Naive thymus-derived CD4-positive, alpha-beta T cell (primary cell): Measurements from ENCODE around the gene TESK2. TPM values are rescaled to one million over a fixed set of nuclear protein-coding genes. Genes with fewer than 3 reads are reported as not detected.

Source experiments
- ATAC-seq: fragments of 150-1000 bp; cut with Tn5 transposase; 2 replicates; pipeline ENCODE4 v1.10.0; 2021; ENCODE audit warnings: mild to moderate bottlenecking, moderate library complexity
- CTCF ChIA-PET: fragments of 350-600 bp; sonication (Branson Sonifier 250); formaldehyde crosslinking; loops from one replicate; lab custom pipeline; 2021; ENCODE audit warnings: antibody characterized with exemption; lab: Charles Lee
- POLR2A ChIA-PET: fragments of 350-600 bp; sonication (Branson Sonifier 250); formaldehyde crosslinking; loops from one replicate; lab custom pipeline; 2021; ENCODE audit warnings: antibody characterized with exemption, inconsistent platforms; lab: Charles Lee
- DNase-seq, 9 donors: peaks; one replicate each; pipeline versions ENCODE4 v3.0.0 to v3.0.0-alpha.2; 2020 to 2022; ENCODE audit warnings: mixed read lengths in 1 of 9
- H3K27ac ChIP-seq: one replicate; pipeline ENCODE4 v1.7.0; 2013; ENCODE audit warnings: mild to moderate bottlenecking, low read depth, low read length, moderate library complexity
- H3K27me3 ChIP-seq, 2 donors: one replicate each; pipeline ENCODE4 v1.7.0; 2013; ENCODE audit warnings: low read length in 2 of 2, mild to moderate bottlenecking in 2 of 2, moderate library complexity in 2 of 2; ENCODE audit not compliant: control insufficient read depth in 2 of 2, insufficient read depth in 2 of 2
- H3K36me3 ChIP-seq, 3 experiments: 1 replicate in 2 of 3; 2 replicates in 1 of 3; pipeline ENCODE4 v1.7.0; 2013; ENCODE audit warnings: low read length in 3 of 3, mild to moderate bottlenecking in 3 of 3, moderate library complexity in 1 of 3; ENCODE audit not compliant: insufficient read depth in 3 of 3, control insufficient read depth in 2 of 3
- H3K4me1 ChIP-seq, 2 donors: one replicate each; pipeline ENCODE4 v1.7.0; 2013; ENCODE audit warnings: low read length in 2 of 2, mild to moderate bottlenecking in 2 of 2, moderate library complexity in 1 of 2; ENCODE audit not compliant: control insufficient read depth in 2 of 2, insufficient read depth in 2 of 2
- H3K4me3 ChIP-seq: 2 replicates; pipeline ENCODE4 v1.7.0; 2013; ENCODE audit warnings: mild to moderate bottlenecking, low read length
- H3K9me3 ChIP-seq, 3 experiments: 1 replicate in 2 of 3; 2 replicates in 1 of 3; pipeline ENCODE4 v1.7.0; 2013; ENCODE audit warnings: low read length in 3 of 3; ENCODE audit not compliant: control insufficient read depth in 2 of 3
- H3K27ac Mint-ChIP-seq, 9 donors: one replicate each; pipeline ENCODE4 v1.8.0; 2020 to 2022; ENCODE audit warnings: mixed read lengths in 9 of 9, mild to moderate bottlenecking in 8 of 9, moderate library complexity in 5 of 9, inconsistent platforms in 2 of 9
- H3K27me3 Mint-ChIP-seq, 5 donors: one replicate each; pipeline ENCODE4 v1.8.0; 2021 to 2022; ENCODE audit warnings: mixed read lengths in 5 of 5, mild to moderate bottlenecking in 1 of 5
- H3K36me3 Mint-ChIP-seq, 5 donors: one replicate each; pipeline ENCODE4 v1.8.0; 2020 to 2022; ENCODE audit warnings: mixed read lengths in 5 of 5, mild to moderate bottlenecking in 3 of 5, inconsistent platforms in 1 of 5
- H3K4me1 Mint-ChIP-seq, 7 donors: one replicate each; pipeline ENCODE4 v1.8.0; 2020 to 2022; ENCODE audit warnings: mixed read lengths in 7 of 7, mild to moderate bottlenecking in 3 of 7, inconsistent platforms in 1 of 7
- H3K4me3 Mint-ChIP-seq, 10 donors: one replicate each; pipeline ENCODE4 v1.8.0; 2020 to 2022; ENCODE audit warnings: mild to moderate bottlenecking in 10 of 10, mixed read lengths in 10 of 10, moderate library complexity in 6 of 10, inconsistent platforms in 2 of 10
- H3K9me3 Mint-ChIP-seq, 11 donors: one replicate each; pipeline ENCODE4 v1.8.0; 2020 to 2022; ENCODE audit warnings: mixed read lengths in 11 of 11, mild to moderate bottlenecking in 4 of 11, inconsistent platforms in 1 of 11, moderate library complexity in 1 of 11
- intact Hi-C, 2 donors: fragments of 100-400 bp; cut with micrococcal nuclease; formaldehyde crosslinking; loops; one replicate each; pipeline ENCODE4 v1.15.1; 2023
- polyA plus RNA-seq, 2 donors: library from polyadenylated mRNA; unstranded; fragments of 300-500 nt; fragmentation: Illumina TruSeq; gene quantifications; one replicate each; pipeline ENCODE4 v1.2.3, GENCODE V29; 2021
- total RNA-seq, 6 experiments: library from RNA in 5 of 6; stranded (reverse) in 5 of 6; gene quantifications; 1 replicate in 5 of 6; 2 replicates in 1 of 6; pipeline ENCODE4 v1.2.3 and lab custom pipeline; 2021 to 2026

The TESK2 gene
- total and polyA plus RNA-seq, 7 experiments from 2014 or later: 3.3 to 8.9 (median 6.4) TPM

GRCh38 chr1:45512641-45513054 is 21.7 kb upstream of the TESK2 start:
- ChIA-PET CTCF (interaction anchor here (0.6 to 4.4 kb wide), 14 partner anchors 9 to 786 kb away, joined by 3 to 96 read pairs (median 6); partner anchors contain the start of genes AKR1A1, CCDC163, MMACHC and PRDX1), POLR2A (interaction anchor here (0.6 to 4.0 kb wide), 8 partner anchors 9 to 498 kb away, joined by 3 to 20 read pairs (median 4); partner anchors contain the start of genes CCDC163, MMACHC, PRDX1 and TESK2)
- ATAC-seq (peak; percentile 89), DNase-seq (peak; percentile 23 to 58 (median 43))
- Histone ChIP-seq H3K27me3 (no peaks in the 10 kb centered on the region), H3K36me3 (peaks cover 17 to 92% (median 21%) of the 10 kb centered on the region in 3 experiments), H3K27ac (no peak overlapping the region), H3K4me3 (no peak overlapping the region), H3K4me1 (no peaks in the 10 kb centered on the region), H3K9me3 (no peaks in the 10 kb centered on the region)
- peak overlapping the region in 3 of 9 donors; percentile 18 to 28 (median 21) for H3K27ac Mint-ChIP-seq
- peaks cover 3 to 42% (median 16%) of the 10 kb centered on the region in 5 donors for H3K36me3 Mint-ChIP-seq
- H3K9me3 Mint-ChIP-seq: no peaks in the 10 kb centered on the region
- no peaks in the 10 kb centered on the region for H3K27me3 Mint-ChIP-seq
- H3K4me1 Mint-ChIP-seq: peaks cover 0 to 26% (median 3%) of the 10 kb centered on the region in 7 donors
- no peak overlapping the region for H3K4me3 Mint-ChIP-seq
- intact Hi-C loops: loop anchor here (1.0 kb wide), 1 partner anchor 58 kb away; no protein-coding TSS in a partner anchor

- Mint-ChIP-seq H3K36me3 (peaks cover 3 to 40% (median 15%) of the 10 kb centered on the region in 5 donors), H3K4me1 (peaks cover 0 to 14% (median 4%) of the 10 kb centered on the region in 7 donors), H3K27me3 (no peaks in the 10 kb centered on the region), H3K9me3 (no peaks in the 10 kb centered on the region), H3K4me3 (no peak overlapping the region), H3K27ac (peak overlapping the region in 3 of 9 donors; percentile 30 to 57 (median 39))
- POLR2A ChIA-PET: interaction anchor here (0.6 to 4.0 kb wide), 6 partner anchors 8 to 766 kb away, joined by 3 to 20 read pairs (median 4); partner anchors contain the start of genes AKR1A1, CCDC163, MMACHC and PRDX1
- no peaks in the 10 kb centered on the region for H3K9me3 ChIP-seq
- no peak overlapping the region for H3K4me3 ChIP-seq
- intact Hi-C loops: no loop called here
- ATAC-seq (no peak), DNase-seq (no peak)
- CTCF ChIA-PET: interaction anchor here (0.7 to 4.4 kb wide), 4 partner anchors 20 to 714 kb away, joined by 3 to 96 read pairs (median 6); no protein-coding TSS in a partner anchor
- H3K27ac ChIP-seq: no peak overlapping the region
- peaks cover 17 to 84% (median 21%) of the 10 kb centered on the region in 3 experiments for H3K36me3 ChIP-seq
- H3K4me1 ChIP-seq: no peaks in the 10 kb centered on the region
- H3K27me3 ChIP-seq: no peaks in the 10 kb centered on the region
These were observed 20.1 kb upstream of the TESK2 start for GRCh38 chr1:45510972-45511527.

- no peaks in the 10 kb centered on the region for H3K9me3 Mint-ChIP-seq
- H3K36me3 Mint-ChIP-seq: peaks cover 0 to 33% (median 8%) of the 10 kb centered on the region in 5 donors
- H3K27me3 Mint-ChIP-seq: no peaks in the 10 kb centered on the region
- intact Hi-C loops: no loop called here
- Histone ChIP-seq H3K27ac (no peak overlapping the region), H3K4me3 (no peak overlapping the region), H3K36me3 (peaks cover 13 to 77% (median 18%) of the 10 kb centered on the region in 3 experiments), H3K4me1 (no peaks in the 10 kb centered on the region), H3K27me3 (no peaks in the 10 kb centered on the region), H3K9me3 (no peaks in the 10 kb centered on the region)
- H3K27ac Mint-ChIP-seq: peak overlapping the region in 1 of 9 donors; percentile 45
- DNase-seq: no peak
- H3K4me3 Mint-ChIP-seq: no peak overlapping the region
- ChIA-PET POLR2A (interaction anchor here (0.6 to 4.0 kb wide), 7 partner anchors 9 to 765 kb away, joined by 3 to 20 read pairs (median 5); partner anchors contain the start of genes AKR1A1, CCDC163, MMACHC and PRDX1), CTCF (interaction anchor here (0.6 to 4.4 kb wide), 4 partner anchors 19 to 715 kb away, joined by 3 to 96 read pairs (median 6); no protein-coding TSS in a partner anchor)
- ATAC-seq: no peak
- peaks cover 0 to 12% (median 3%) of the 10 kb centered on the region in 7 donors for H3K4me1 Mint-ChIP-seq
These were observed 19.3 kb upstream of the TESK2 start for GRCh38 chr1:45510036-45510971.

GRCh38 chr1:45508295-45509151 is 17.6 kb upstream of the TESK2 start:
- H3K4me1 Mint-ChIP-seq: peaks cover 0 to 8% (median 3%) of the 10 kb centered on the region in 7 donors
- DNase-seq (no peak), ATAC-seq (no peak)
- H3K4me3 Mint-ChIP-seq: no peak overlapping the region
- CTCF ChIA-PET: interaction anchor here (0.6 to 1.2 kb wide), 3 partner anchors 61 to 153 kb away, joined by 3 to 4 read pairs (median 4); no protein-coding TSS in a partner anchor
- no peaks in the 10 kb centered on the region for H3K27me3 Mint-ChIP-seq
- no peaks in the 10 kb centered on the region for H3K4me1 ChIP-seq
- peak overlapping the region in 7 of 9 donors; percentile 3 to 87 (median 38) for H3K27ac Mint-ChIP-seq
- H3K27me3 ChIP-seq: no peaks in the 10 kb centered on the region
- no peak overlapping the region for H3K4me3 ChIP-seq
- no peaks in the 10 kb centered on the region for H3K9me3 ChIP-seq
- POLR2A ChIA-PET: interaction anchor here (1.2 to 2.3 kb wide), 2 partner anchors 10 to 13 kb away, joined by 3 to 10 read pairs; partner anchors contain the start of gene PRDX1
- H3K27ac ChIP-seq: no peak overlapping the region
- intact Hi-C loops: no loop called here
- H3K36me3 Mint-ChIP-seq: peaks cover 0 to 22% (median 8%) of the 10 kb centered on the region in 5 donors
- no peaks in the 10 kb centered on the region for H3K9me3 Mint-ChIP-seq
- H3K36me3 ChIP-seq: peaks cover 13 to 59% (median 13%) of the 10 kb centered on the region in 3 experiments

GRCh38 chr1:45507893-45508292 is 16.9 kb upstream of the TESK2 start:
- H3K4me3 ChIP-seq: no peak overlapping the region
- H3K36me3 Mint-ChIP-seq: peaks cover 0 to 20% (median 8%) of the 10 kb centered on the region in 5 donors
- no peak overlapping the region for H3K27ac ChIP-seq
- intact Hi-C loops: no loop called here
- no peak overlapping the region for H3K4me3 Mint-ChIP-seq
- ATAC-seq (no peak), DNase-seq (no peak)
- no peaks in the 10 kb centered on the region for H3K9me3 Mint-ChIP-seq
- ChIA-PET CTCF (interaction anchor here (0.6 to 1.2 kb wide), 3 partner anchors 61 to 153 kb away, joined by 3 to 4 read pairs (median 4); no protein-coding TSS in a partner anchor), POLR2A (interaction anchor here (1.2 kb wide), 1 partner anchor 14 kb away, joined by 3 read pairs; the partner anchor contains the start of gene PRDX1)
- peaks cover 13 to 53% (median 13%) of the 10 kb centered on the region in 3 experiments for H3K36me3 ChIP-seq
- H3K27me3 ChIP-seq: no peaks in the 10 kb centered on the region
- no peaks in the 10 kb centered on the region for H3K4me1 ChIP-seq
- H3K9me3 ChIP-seq: no peaks in the 10 kb centered on the region
- H3K27ac Mint-ChIP-seq: peak overlapping the region in 7 of 9 donors; percentile 2 to 87 (median 17)
- H3K27me3 Mint-ChIP-seq: no peaks in the 10 kb centered on the region
- H3K4me1 Mint-ChIP-seq: peaks cover 0 to 8% (median 3%) of the 10 kb centered on the region in 7 donors
